Ovary (tissue), 3 donors: ENCODE results near the gene GLIS2.

Experiments
- CTCF ChIP-seq, 3 donors: fragments of 450-650 bp in 2 of 3; fragments of 200-600 bp in 1 of 3; IDR thresholded peaks; one replicate each; pipeline versions ENCODE4 v1.5.1 to v1.8.0; 2016 to 2022; ENCODE audit warnings: antibody characterized with exemption in 3 of 3, mild to moderate bottlenecking in 1 of 3
- EP300 ChIP-seq: sonication (generic); formaldehyde crosslinking; IDR thresholded peaks from one replicate; pipeline ENCODE4 v1.6.1; 2017; ENCODE audit warnings: antibody characterized with exemption
- POLR2A ChIP-seq: fragments of 450-650 bp; IDR thresholded peaks from one replicate; pipeline ENCODE4 v1.6.1; 2017; ENCODE audit warnings: antibody characterized with exemption, mild to moderate bottlenecking, moderate library complexity
- donor health status: DM: no; HTN: no; CAD: no.

GRCh38 chr16:4361944-4362311 lies 46.1 kb downstream of the GLIS2 start:
- TF ChIP-seq CTCF (IDR thresholded peaks at IDR 0.05) (no peak), POLR2A (no peak), EP300 (no peak)
